ENCODE results near the gene CEP112.

The CEP112 gene

DNA sequence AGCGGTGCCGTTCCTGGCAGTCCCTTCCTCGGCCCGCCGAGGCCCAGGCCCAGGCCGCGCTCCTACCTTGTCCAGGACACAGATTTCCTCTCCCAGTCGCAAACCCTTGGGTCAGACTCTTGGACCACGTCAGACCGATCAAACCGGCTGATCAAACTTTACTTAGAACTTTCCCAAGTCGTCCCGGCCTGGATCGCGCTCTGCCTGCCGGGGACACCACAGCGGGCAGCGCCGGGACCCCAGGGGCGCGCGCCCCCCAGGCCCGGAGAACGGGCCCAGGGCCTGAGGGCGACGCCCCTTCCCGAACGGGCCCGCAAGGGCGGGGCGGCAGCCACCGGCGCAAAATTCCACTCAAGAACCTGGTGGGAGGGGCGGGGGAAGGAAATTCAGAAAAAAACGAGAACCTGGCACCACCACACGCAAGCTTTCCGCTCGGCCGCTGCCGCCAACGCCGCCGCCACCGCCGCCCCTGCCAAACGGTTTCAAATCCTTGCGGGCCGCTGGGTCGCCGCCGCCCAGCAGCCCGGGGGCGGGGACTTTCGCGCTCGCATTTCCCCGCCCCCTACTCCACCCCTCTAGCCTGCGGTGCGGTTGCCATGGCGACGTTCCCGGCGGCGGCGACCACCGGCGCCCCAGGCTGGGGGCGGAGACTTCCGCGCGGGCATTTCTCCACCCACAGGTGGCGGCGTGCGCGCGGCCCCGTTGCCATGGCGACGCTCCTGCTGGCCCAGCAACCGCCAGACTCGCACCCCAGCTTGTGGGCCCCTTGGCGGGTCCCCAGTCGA lies at the start of gene CEP112:
Gene CEP112 (minus strand): TSS at position 541 of the 785 bp plus-strand sequence.
- in situ Hi-C loops (cut with MboI; ENCODE audit: low pct_unique_long_range_greater_than_20kb, low sequenced_read_pairs, unreplicated experiment), result no loop called here
- DNase-seq (ENCODE audit: low spot score), result peak; percentile 87
- TF ChIP-seq CTCF (IDR thresholded peaks at IDR 0.05; ENCODE audit: extremely low read depth, insufficient read depth, missing control alignments), result no peak

- in situ Hi-C loops (cut with MboI; ENCODE audit: low pct_unique_long_range_greater_than_20kb, low sequenced_read_pairs, unreplicated experiment), result no loop called here
- TF ChIP-seq CTCF (IDR thresholded peaks at IDR 0.05; ENCODE audit: extremely low read depth, insufficient read depth, missing control alignments), result no peak
- no peak for DNase-seq (ENCODE audit: low spot score)
These were observed 48.7 kb upstream of the CEP112 start for GRCh38 chr17:66240630-66241029.

- DNase-seq (ENCODE audit: low spot score), result no peak
- in situ Hi-C loops (cut with MboI; ENCODE audit: low pct_unique_long_range_greater_than_20kb, low sequenced_read_pairs, unreplicated experiment), result no loop called here
- TF ChIP-seq CTCF (IDR thresholded peaks at IDR 0.05; ENCODE audit: extremely low read depth, insufficient read depth, missing control alignments), result no peak
These were observed 48.1 kb upstream of the CEP112 start for GRCh38 chr17:66240013-66240412.

DNA sequence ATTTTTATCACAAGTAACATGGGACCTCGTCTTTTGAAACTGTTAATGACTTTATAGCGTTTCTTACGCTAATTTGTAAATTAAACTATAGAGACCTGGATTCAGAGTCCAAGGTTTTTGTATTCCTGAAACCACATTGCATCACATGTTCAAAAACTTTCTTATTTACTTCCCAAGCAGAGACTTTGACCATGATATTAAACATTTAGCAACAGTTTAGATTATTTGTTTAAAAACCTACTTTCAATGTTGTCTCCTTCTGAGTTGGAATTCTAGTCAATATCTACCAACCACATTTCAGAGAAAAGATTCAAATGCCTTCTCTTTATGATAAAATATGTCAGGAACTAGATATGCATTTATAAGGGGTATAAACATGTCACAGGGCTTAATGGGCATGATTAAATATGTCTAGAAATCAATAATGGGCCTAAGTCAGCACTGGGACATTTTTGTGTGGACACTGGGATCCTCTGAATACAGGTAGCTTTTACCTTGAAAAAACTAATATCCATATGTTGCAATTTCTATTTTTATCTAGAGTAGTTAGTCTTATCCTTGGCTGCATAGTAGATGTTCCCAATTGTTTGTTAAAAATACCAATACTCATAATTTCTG lies 43.6 kb upstream of the CEP112 start:
- in situ Hi-C loops (cut with MboI; ENCODE audit: low pct_unique_long_range_greater_than_20kb, low sequenced_read_pairs, unreplicated experiment), result no loop called here
- no peak for TF ChIP-seq CTCF (IDR thresholded peaks at IDR 0.05; ENCODE audit: extremely low read depth, insufficient read depth, missing control alignments)
- DNase-seq (ENCODE audit: low spot score), result no peak

GRCh38 chr17:66234611-66235010 lies 42.7 kb upstream of the CEP112 start:
- DNase-seq (ENCODE audit: low spot score), result no peak
- TF ChIP-seq CTCF (IDR thresholded peaks at IDR 0.05; ENCODE audit: extremely low read depth, insufficient read depth, missing control alignments), result no peak
- in situ Hi-C loops (cut with MboI; ENCODE audit: low pct_unique_long_range_greater_than_20kb, low sequenced_read_pairs, unreplicated experiment), result no loop called here

GRCh38 chr17:66233023-66233753 lies 41.3 kb upstream of the CEP112 start:
- in situ Hi-C loops (cut with MboI; ENCODE audit: low pct_unique_long_range_greater_than_20kb, low sequenced_read_pairs, unreplicated experiment), result no loop called here
- no peak for DNase-seq (ENCODE audit: low spot score)
- TF ChIP-seq CTCF (IDR thresholded peaks at IDR 0.05; ENCODE audit: extremely low read depth, insufficient read depth, missing control alignments), result no peak

Data from GM13977 (cell line).